Fibroblast of lung (primary cell): ENCODE results near the gene MEN1. TPM values are rescaled to one million over a fixed set of nuclear protein-coding genes. Genes with fewer than 3 reads are reported as not detected.

Source experiments
- DNase-seq, 2 donors: peaks; one replicate each; pipeline versions ENCODE4 v3.0.0 to v3.0.0-alpha.2; 2010; ENCODE audit warnings: low read depth in 2 of 2
- H2AFZ ChIP-seq: 2 replicates; pipeline ENCODE4 v1.5.1; 2012; ENCODE audit warnings: low read length, control low read depth, inconsistent platforms
- H3K27ac ChIP-seq: 2 replicates; pipeline ENCODE4 v1.5.1; 2011; ENCODE audit warnings: low read length, control low read depth; ENCODE audit not compliant: insufficient read depth
- H3K27me3 ChIP-seq: 2 replicates; pipeline ENCODE4 v1.5.1; 2011; ENCODE audit warnings: mild to moderate bottlenecking, low read length; ENCODE audit not compliant: control insufficient read depth, insufficient read depth
- H3K36me3 ChIP-seq: 2 replicates; pipeline ENCODE4 v1.5.1; 2011; ENCODE audit warnings: low read length; ENCODE audit not compliant: control insufficient read depth, insufficient read depth
- H3K4me1 ChIP-seq: 2 replicates; pipeline ENCODE4 v1.5.1; 2011; ENCODE audit warnings: low read length; ENCODE audit not compliant: control insufficient read depth, insufficient read depth; ENCODE audit errors: extremely low read depth
- H3K4me2 ChIP-seq: 2 replicates; pipeline ENCODE4 v1.5.1; 2011; ENCODE audit warnings: low read length, control low read depth; ENCODE audit not compliant: insufficient read depth; ENCODE audit errors: extremely low read depth
- H3K4me3 ChIP-seq, 4 experiments: fragments of 200-600 bp in 1 of 4; sonication (generic) in 1 of 4; replicated peaks in 1 of 4; 2 replicates each; pipeline ENCODE4 v1.5.1; 2011 to 2016; ENCODE audit warnings: low read length in 4 of 4, low read depth in 3 of 4, mild to moderate bottlenecking in 3 of 4, control low read depth in 2 of 4, inconsistent platforms in 1 of 4, mixed read lengths in 1 of 4; ENCODE audit not compliant: insufficient read depth in 1 of 4; ENCODE audit errors: control extremely low read depth in 1 of 4
- H3K79me2 ChIP-seq: 2 replicates; pipeline ENCODE4 v1.5.1; 2012; ENCODE audit warnings: mild to moderate bottlenecking, low read length, inconsistent platforms; ENCODE audit not compliant: control insufficient read depth, insufficient read depth
- H3K9ac ChIP-seq: 2 replicates; pipeline ENCODE4 v1.5.1; 2011; ENCODE audit warnings: mild to moderate bottlenecking, low read length, control low read depth; ENCODE audit not compliant: insufficient read depth
- H3K9me3 ChIP-seq: 2 replicates; pipeline ENCODE4 v1.5.1; 2012; ENCODE audit warnings: low read depth, low read length; ENCODE audit not compliant: control insufficient read depth, insufficient read depth
- H4K20me1 ChIP-seq: 2 replicates; pipeline ENCODE4 v1.5.1; 2011; ENCODE audit warnings: low read length; ENCODE audit not compliant: control insufficient read depth, insufficient read depth; ENCODE audit errors: extremely low read depth
- CTCF ChIP-seq, 2 donors: IDR thresholded peaks in 1 of 2; conservative IDR thresholded peaks in 1 of 2; 1 replicate in 1 of 2; 2 replicates in 1 of 2; pipeline ENCODE4 v1.5.1; 2011 to 2012; ENCODE audit warnings: low read length in 2 of 2, control low read depth in 1 of 2, inconsistent platforms in 1 of 2, low read depth in 1 of 2, mild to moderate bottlenecking in 1 of 2
- EZH2 ChIP-seq: IDR thresholded peaks from 2 replicates; pipeline ENCODE4 v1.5.1; 2012; ENCODE audit warnings: low read length, control low read depth, mild to moderate bottlenecking; ENCODE audit errors: missing control alignments
- polyA plus RNA-seq, 2 donors: library from polyadenylated mRNA; depleted of rRNA in 1 of 2; stranded (reverse) in 1 of 2; unstranded in 1 of 2; fragments of >200 nt; gene quantifications; 2 replicates each; pipeline ENCODE4 v1.2.1, GENCODE V29; 2011 to 2012; ENCODE audit warnings: missing spikeins in 1 of 2
- total RNA-seq: library from RNA; depleted of rRNA; stranded (reverse); fragments of >200 nt; gene quantifications from 2 replicates; pipeline ENCODE4 v1.2.1, GENCODE V29; 2014

Gene MEN1
- total and polyA plus RNA-seq, 2 donors (not counting 1 experiment from before 2014, with no cell fraction given): 8.9 to 13.7 TPM

- H3K27ac ChIP-seq: no peak overlapping the region
- TF ChIP-seq CTCF (conservative IDR thresholded peaks at IDR 0.05 in 1 of 2, IDR thresholded peaks at IDR 0.05 in 1 of 2; ENCODE audit: low read depth in 1 of 2, low read length in 2 of 2) (no peak), EZH2 (no peak)
- H3K4me3 ChIP-seq: no peak overlapping the region
- H4K20me1 ChIP-seq: no peaks in the 10 kb centered on the region
- H3K4me2 ChIP-seq: no peak overlapping the region
- H3K4me1 ChIP-seq: peaks cover 7% of the 10 kb centered on the region
- H3K36me3 ChIP-seq: peaks cover 2% of the 10 kb centered on the region
- no peaks in the 10 kb centered on the region for H3K79me2 ChIP-seq
- no peaks in the 10 kb centered on the region for H3K27me3 ChIP-seq
- peak overlapping the region; percentile 7 for H3K9ac ChIP-seq
- H3K9me3 ChIP-seq: no peaks in the 10 kb centered on the region
- DNase-seq: no peak
- H2AFZ ChIP-seq: no peak overlapping the region
Observed at GRCh38 chr11:64845129-64845775, 34.9 kb upstream of the MEN1 start.

GRCh38 chr11:64844330-64845128 is 34.2 kb upstream of the MEN1 start, which contains the start of gene CDC42BPG:
Gene CDC42BPG, minus strand, starts transcription at chr11:64844653. Its CDS starts 84 bp downstream, at chr11:64844569.
- Histone ChIP-seq H3K4me3 (peak within 1 kb of the TSS in 1 of 4 experiments; percentile 34), H3K27ac (no peak within 1 kb of the TSS), H3K9me3 (no peaks in the 10 kb centered on the region), H3K79me2 (no peaks in the 10 kb centered on the region), H3K27me3 (no peaks in the 10 kb centered on the region), H2AFZ (no peak within 1 kb of the TSS), H3K36me3 (no peaks in the 10 kb centered on the region), H3K9ac (peak within 1 kb of the TSS; percentile 7), H3K4me2 (peak within 1 kb of the TSS; percentile 5), H4K20me1 (no peaks in the 10 kb centered on the region), H3K4me1 (peaks cover 7% of the 10 kb centered on the region)
- TF ChIP-seq EZH2 (no peak), CTCF (conservative IDR thresholded peaks at IDR 0.05 in 1 of 2, IDR thresholded peaks at IDR 0.05 in 1 of 2; ENCODE audit: low read depth in 1 of 2, low read length in 2 of 2) (peak; percentile 46 to 50)
- DNase-seq: peak; percentile 53 to 58

GRCh38 chr11:64843686-64844329 is 33.5 kb upstream of the MEN1 start:
- H4K20me1 ChIP-seq: no peaks in the 10 kb centered on the region
- H2AFZ ChIP-seq: no peak overlapping the region
- no peaks in the 10 kb centered on the region for H3K36me3 ChIP-seq
- H3K79me2 ChIP-seq: no peaks in the 10 kb centered on the region
- peaks cover 7% of the 10 kb centered on the region for H3K4me1 ChIP-seq
- H3K4me3 ChIP-seq: no peak overlapping the region
- TF ChIP-seq EZH2: no peak
- TF ChIP-seq CTCF (conservative IDR thresholded peaks at IDR 0.05 in 1 of 2, IDR thresholded peaks at IDR 0.05 in 1 of 2; ENCODE audit: low read depth in 1 of 2, low read length in 2 of 2): no peak
- no peaks in the 10 kb centered on the region for H3K27me3 ChIP-seq
- no peak overlapping the region for H3K27ac ChIP-seq
- no peaks in the 10 kb centered on the region for H3K9me3 ChIP-seq
- no peak overlapping the region for H3K4me2 ChIP-seq
- no peak for DNase-seq
- H3K9ac ChIP-seq: no peak overlapping the region
